ENCODE measurements around the gene CDH23. TPM values are rescaled to one million over a fixed set of nuclear protein-coding genes. Genes with fewer than 3 reads are reported as not detected.
A peak's percentile ranks its signal among the peaks of the same experiment; 100 is the strongest.
"Not testable (repeated sequence)": the region's sequence is repeated elsewhere in the genome, so short reads cannot be mapped to it uniquely, and the experiment has no call there.

CDH23 gene
- total RNA-seq, 6 donors from 2014 or later = 4.7 to 29.3 (median 10.4) TPM

DNA sequence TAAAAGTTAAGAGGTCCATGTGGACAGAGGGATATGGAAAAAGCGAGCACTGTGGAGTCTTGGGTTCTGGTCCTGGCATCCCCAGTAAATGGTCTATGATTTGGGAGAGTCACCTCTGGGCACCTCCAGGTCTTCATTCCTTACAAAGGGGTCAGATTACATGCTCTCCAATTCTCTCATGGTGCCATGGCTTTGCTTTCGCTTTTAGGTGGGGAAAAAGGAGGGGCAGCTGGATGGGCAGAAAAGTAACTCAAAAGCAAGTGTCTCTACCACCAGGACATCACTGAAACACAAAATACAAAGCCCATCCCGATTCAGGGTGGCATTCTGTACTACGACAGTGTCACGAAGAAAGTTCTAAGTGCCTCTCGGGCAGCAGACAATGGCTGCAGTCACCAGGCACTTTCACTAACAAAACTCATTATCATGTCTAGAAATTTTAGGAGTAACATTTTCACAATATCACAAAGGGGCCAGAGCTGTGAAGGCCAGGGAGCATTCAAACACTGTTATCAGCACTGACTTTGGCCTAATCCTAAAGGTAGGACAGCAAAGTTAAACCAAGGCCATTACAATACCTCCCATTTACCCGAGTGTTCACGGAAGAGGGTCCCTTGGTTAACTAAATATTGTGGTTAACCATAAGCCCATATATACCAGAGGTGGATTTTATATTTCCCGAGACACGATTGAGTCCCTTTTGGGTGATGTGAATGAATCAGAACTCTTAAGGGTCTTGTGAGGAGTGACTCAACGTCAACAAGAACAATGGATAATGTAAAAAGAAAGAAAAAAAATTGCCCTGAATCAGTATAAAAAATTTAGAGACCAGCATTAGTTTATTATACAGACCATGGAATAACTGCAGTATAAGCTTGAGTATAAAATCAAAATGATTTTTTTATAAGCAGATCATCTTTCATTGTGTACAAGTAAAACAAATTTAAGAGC is 451.9 kb downstream of the CDH23 start:
- H3K27ac ChIP-seq = peak overlapping the region in 2 of 4 donors; percentile 56 to 98
- no peaks in the 10 kb centered on the region for H3K9me3 ChIP-seq
- no peaks in the 10 kb centered on the region for H3K36me3 ChIP-seq
- 79 to 84% methylated on average over 11 of the region's 11 CpGs for WGBS, 2 donors
- no peaks in the 10 kb centered on the region for H3K27me3 ChIP-seq
- no peak for TF ChIP-seq EP300 (IDR thresholded peaks at IDR 0.05)
- no peak for TF ChIP-seq POLR2AphosphoS5 (IDR thresholded peaks at IDR 0.05)
- no peak for TF ChIP-seq CTCF (IDR thresholded peaks at IDR 0.05)
- TF ChIP-seq POLR2A (IDR thresholded peaks at IDR 0.05) = no peak
- H3K4me1 ChIP-seq = peaks cover 31 to 63% (median 35%) of the 10 kb centered on the region in 4 donors
- no peak for DNase-seq
- ATAC-seq (ENCODE audit: low FRiP score in 2 of 2) = no peak
- peak overlapping the region in 3 of 4 donors; percentile 4 to 100 (median 74) for H3K4me3 ChIP-seq

DNA sequence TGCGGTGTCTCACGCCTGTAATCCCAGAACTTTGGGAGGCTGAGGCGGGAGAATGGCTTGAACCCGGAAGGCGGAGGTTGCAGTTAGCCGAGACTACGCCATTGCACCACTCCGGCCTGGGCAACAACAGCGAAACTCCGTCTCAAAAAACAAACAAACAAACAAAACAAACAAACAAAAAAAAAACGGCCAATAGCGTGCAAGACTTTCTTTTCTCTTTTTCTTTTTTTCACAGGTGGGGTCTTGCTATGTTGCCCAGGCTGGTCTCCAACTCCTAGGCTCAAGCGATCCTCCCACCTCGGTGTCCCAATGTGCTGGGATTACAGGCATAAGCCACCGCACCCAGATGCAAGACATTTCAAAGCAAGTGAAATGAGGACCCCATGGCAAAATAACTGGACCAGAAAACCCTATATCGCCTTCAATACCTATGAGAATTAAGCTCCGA is 452.8 kb downstream of the CDH23 start:
- Histone ChIP-seq H3K4me3 (peak overlapping the region in 3 of 4 donors; percentile 67 to 100 (median 74)), H3K4me1 (peaks cover 27 to 55% (median 32%) of the 10 kb centered on the region in 4 donors), H3K36me3 (no peaks in the 10 kb centered on the region), H3K9me3 (no peaks in the 10 kb centered on the region), H3K27ac (peak overlapping the region in 3 of 4 donors; percentile 98 to 99 (median 98)), H3K27me3 (no peaks in the 10 kb centered on the region)
- ATAC-seq (ENCODE audit: low FRiP score in 2 of 2) (no peak), DNase-seq (no peak)
- 91% methylated on average over 17 of the region's 17 CpGs for WGBS, 2 donors
- no peak for TF ChIP-seq POLR2A (IDR thresholded peaks at IDR 0.05)
- TF ChIP-seq EP300 (IDR thresholded peaks at IDR 0.05) = no peak
- no peak for TF ChIP-seq CTCF (IDR thresholded peaks at IDR 0.05)
- TF ChIP-seq POLR2AphosphoS5 (IDR thresholded peaks at IDR 0.05) = no peak

DNA sequence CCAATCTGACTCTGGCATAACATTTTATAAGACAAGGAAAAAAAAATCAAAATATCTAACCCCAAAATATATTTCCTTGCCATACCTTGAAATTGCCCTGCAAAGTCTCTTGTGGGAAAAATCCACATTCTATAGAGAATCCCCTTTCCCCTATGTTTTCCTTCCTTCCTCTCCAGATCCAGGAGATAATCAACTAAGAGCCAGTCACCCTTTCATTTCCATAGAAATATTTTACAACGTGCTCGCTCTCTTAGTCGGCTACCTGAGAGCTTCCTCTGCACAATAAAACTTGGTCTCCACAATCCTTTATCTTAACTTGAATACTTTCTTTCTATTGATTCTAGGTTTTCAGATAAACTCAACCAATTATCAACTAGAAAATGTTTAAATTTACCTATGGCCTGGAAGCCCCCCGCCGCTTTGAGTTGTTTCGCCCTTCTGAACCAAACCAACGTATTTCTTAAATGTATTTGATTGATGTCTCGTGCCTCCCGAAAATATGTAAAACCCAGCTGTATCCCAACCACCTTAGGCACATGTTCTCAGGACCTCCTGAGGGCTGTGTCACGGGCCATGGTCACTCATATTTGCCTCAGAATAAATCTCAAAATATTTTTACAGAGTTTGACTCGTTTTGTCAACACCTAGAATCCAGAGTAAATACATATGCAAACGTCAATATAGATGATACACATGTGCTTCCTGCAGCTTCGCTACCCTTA is 453.5 kb downstream of the CDH23 start:
- H3K4me3 ChIP-seq = peak overlapping the region; percentile 67 to 100 (median 86)
- H3K9me3 ChIP-seq = no peaks in the 10 kb centered on the region
- no peaks in the 10 kb centered on the region for H3K36me3 ChIP-seq
- peak overlapping the region; percentile 98 to 99 (median 98) for H3K27ac ChIP-seq
- H3K27me3 ChIP-seq = no peaks in the 10 kb centered on the region
- peaks cover 27 to 53% (median 31%) of the 10 kb centered on the region in 4 donors for H3K4me1 ChIP-seq
- ATAC-seq (ENCODE audit: low FRiP score in 2 of 2) (no peak), DNase-seq (no peak)
- TF ChIP-seq POLR2AphosphoS5 (IDR thresholded peaks at IDR 0.05) = no peak
- TF ChIP-seq EP300 (IDR thresholded peaks at IDR 0.05) = no peak
- no peak for TF ChIP-seq CTCF (IDR thresholded peaks at IDR 0.05)
- no peak for TF ChIP-seq POLR2A (IDR thresholded peaks at IDR 0.05)
- 3 to 5% methylated on average over 13 of the region's 13 CpGs for WGBS, 2 donors

- peak within 1 kb of the TSS; percentile 67 to 100 (median 86) for H3K4me3 ChIP-seq
- peak; percentile 99 for DNase-seq
- no peaks in the 10 kb centered on the region for H3K36me3 ChIP-seq
- H3K27me3 ChIP-seq = no peaks in the 10 kb centered on the region
- ATAC-seq (ENCODE audit: low FRiP score in 2 of 2) = peak; percentile 98 to 99
- H3K27ac ChIP-seq = peak within 1 kb of the TSS; percentile 98 to 99 (median 98)
- H3K4me1 ChIP-seq = peaks cover 22 to 48% (median 27%) of the 10 kb centered on the region in 4 donors
- TF ChIP-seq POLR2A (IDR thresholded peaks at IDR 0.05) (peak in 3 of 4 donors; percentile 96 to 100 (median 99)), CTCF (IDR thresholded peaks at IDR 0.05) (peak in 1 of 6 experiments; percentile 24), EP300 (IDR thresholded peaks at IDR 0.05) (peak in 1 of 4 donors; percentile 86), POLR2AphosphoS5 (IDR thresholded peaks at IDR 0.05) (peak; percentile 98 to 99)
- H3K9me3 ChIP-seq = no peaks in the 10 kb centered on the region
- 0% methylated on average over 12 to 37 of the region's 49 CpGs for WGBS, 2 donors
Measured at GRCh38 chr10:71850743-71851464, 454.2 kb downstream of the CDH23 start, which contains the start of gene PSAP. PSAP (minus strand) TSS chr10:71851251; CDS start chr10:71851221, 30 bp downstream.

DNA sequence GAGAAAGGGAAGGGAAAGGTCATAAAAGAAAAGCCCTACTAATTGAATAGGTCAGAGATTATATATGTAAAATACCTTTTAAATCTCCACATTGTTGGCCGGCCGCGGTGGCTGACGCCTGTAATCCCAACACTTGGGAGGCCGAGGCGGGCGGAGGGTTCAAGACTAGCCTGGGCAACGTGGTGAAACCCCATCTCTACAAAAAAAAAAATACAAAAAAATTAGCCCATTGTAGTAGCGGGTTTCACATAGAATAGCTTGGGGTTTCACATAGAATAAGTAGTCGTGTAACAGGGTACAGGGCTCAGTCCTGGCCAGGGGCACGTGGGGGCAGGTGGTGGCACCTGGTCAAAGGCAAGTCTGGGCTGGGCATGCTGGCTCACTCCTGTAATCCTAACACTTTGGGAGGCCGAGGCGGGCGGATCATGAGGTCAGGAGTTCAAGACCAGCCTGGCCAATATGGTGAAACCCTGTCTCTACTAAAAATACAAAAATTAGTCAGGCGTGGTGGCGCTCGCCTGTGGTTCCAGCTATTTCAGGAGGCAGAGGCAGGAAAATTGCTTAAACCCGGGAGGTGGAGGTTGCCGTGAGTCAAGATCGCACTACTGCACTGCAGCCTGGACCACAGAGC is 454.9 kb downstream of the CDH23 start:
- peak in 1 of 2 donors; percentile 36 for DNase-seq
- 47 to 51% methylated on average over 20 of the region's 20 CpGs for WGBS, 2 donors
- not testable (repeated sequence) for H3K9me3 ChIP-seq; H3K36me3 ChIP-seq; ATAC-seq (ENCODE audit: low FRiP score in 2 of 2); H3K27me3 ChIP-seq
- Histone ChIP-seq H3K4me1 (peaks cover 22 to 47% (median 27%) of the 10 kb centered on the region in 4 donors), H3K4me3 (peak overlapping the region in 3 of 4 donors; percentile 67 to 100 (median 74)), H3K27ac (peak overlapping the region; percentile 98 to 99 (median 98))

All from upper lobe of left lung (tissue), 6 donors.